Body of pancreas (tissue), 4 donors: ENCODE results near the gene SRRD. TPM values are rescaled to one million over a fixed set of nuclear protein-coding genes. Genes with fewer than 3 reads are reported as not detected.

Experiments
- ATAC-seq: fragments of 150-250 bp; one replicate; pipeline ENCODE4 v1.9.1; 2016
- DNase-seq, 4 donors: peaks; one replicate each; pipeline ENCODE4 v3.0.0-alpha.2; 2019
- H3K27ac ChIP-seq, 4 donors: fragments of 200-600 bp; sonication (generic); 1 replicate in 3 of 4; 2 replicates in 1 of 4; pipeline versions ENCODE4 v1.5.1 to v1.6.1; 2016 to 2019; ENCODE audit warnings: mild to moderate bottlenecking in 1 of 4, mixed read lengths in 1 of 4, moderate library complexity in 1 of 4
- H3K27me3 ChIP-seq, 2 donors: fragments of 200-600 bp; sonication (generic); one replicate each; pipeline ENCODE4 v1.6.0; 2016; ENCODE audit warnings: mild to moderate bottlenecking in 1 of 2
- H3K36me3 ChIP-seq, 2 donors: fragments of 200-600 bp; sonication (generic); replicated peaks in 1 of 2; 2 replicates each; pipeline ENCODE4 v1.5.1; 2016; ENCODE audit warnings: low read depth in 2 of 2; ENCODE audit not compliant: insufficient read depth in 1 of 2
- H3K4me1 ChIP-seq: fragments of 200-600 bp; sonication (generic); one replicate; pipeline ENCODE4 v1.6.0; 2016
- H3K4me3 ChIP-seq, 2 donors: fragments of 200-600 bp; sonication (generic); 1 replicate in 1 of 2; 2 replicates in 1 of 2; pipeline ENCODE4 v1.5.1; 2016 to 2019
- H3K9me3 ChIP-seq, 3 donors: fragments of 200-600 bp; sonication (generic); 1 replicate in 2 of 3; 2 replicates in 1 of 3; pipeline ENCODE4 v1.5.1; 2016
- POLR2A ChIP-seq, 3 donors: fragments of 450-650 bp; IDR thresholded peaks; one replicate each; pipeline ENCODE4 v1.6.1; 2016; ENCODE audit warnings: antibody characterized with exemption in 3 of 3, mild to moderate bottlenecking in 2 of 3
- WGBS, 2 donors: methylation state at CpG; one replicate each; pipeline ENCODE4 v1.1.5; 2017; 5-methylcytosine and 5-hydroxymethylcytosine counted together
- intact Hi-C: fragments of 100-400 bp; cut with DNase I; formaldehyde crosslinking; loops from one replicate; pipeline ENCODE4 v1.15.1; 2023
- total RNA-seq, 2 donors: library from RNA; depleted of rRNA; stranded (reverse); fragments of >200 nt; gene quantifications; one replicate each; pipeline ENCODE4 v1.1.0, GENCODE V29; 2016
- TF ChIP-seq, protein P1 (sequence below), 7 experiments: fragments of 450-650 bp in 4 of 7; fragments of 200-600 bp in 3 of 7; sonication (generic) in 3 of 7; IDR thresholded peaks; one replicate each; pipeline ENCODE4 v1.5.1; 2016 to 2019; ENCODE audit warnings: antibody characterized with exemption in 7 of 7

Gene SRRD
- total RNA-seq, 2 donors from 2014 or later: 5.3 to 7.5 TPM

DNA sequence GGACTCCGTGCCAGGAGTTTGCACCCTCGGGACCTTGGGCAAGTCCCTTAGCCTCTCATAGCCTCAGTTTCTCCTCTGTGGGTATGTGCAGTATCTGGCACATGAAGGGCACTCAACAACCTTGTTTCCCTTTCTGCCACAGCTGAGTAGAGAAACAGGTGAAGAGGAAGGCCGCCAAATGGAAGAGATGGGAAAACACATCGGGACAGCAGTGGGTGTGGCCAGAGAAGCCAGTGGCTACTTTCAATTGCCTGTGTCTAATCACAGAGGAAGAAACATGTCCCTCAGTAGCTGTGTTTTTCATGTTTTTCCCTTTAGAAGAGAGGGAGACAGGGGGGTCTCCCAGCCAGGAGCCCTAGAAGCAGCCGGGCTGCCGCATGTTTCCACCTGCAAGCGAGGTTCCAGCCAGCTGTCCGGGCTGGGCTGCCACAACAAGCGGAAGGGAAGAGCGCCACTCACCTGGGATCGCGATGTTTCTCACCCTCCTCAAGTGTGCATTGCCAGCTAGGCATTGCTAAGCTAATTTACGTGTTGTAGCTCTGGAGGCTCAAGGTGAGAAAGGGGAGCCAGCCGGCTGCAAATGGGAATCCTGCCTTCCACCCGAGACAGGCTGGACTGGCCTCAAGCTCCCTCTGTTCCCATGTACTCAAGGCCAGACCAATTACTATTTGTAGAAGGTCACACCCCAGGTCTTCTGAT, 38.0 kb upstream of the SRRD start:
- TF ChIP-seq, protein P1, sequence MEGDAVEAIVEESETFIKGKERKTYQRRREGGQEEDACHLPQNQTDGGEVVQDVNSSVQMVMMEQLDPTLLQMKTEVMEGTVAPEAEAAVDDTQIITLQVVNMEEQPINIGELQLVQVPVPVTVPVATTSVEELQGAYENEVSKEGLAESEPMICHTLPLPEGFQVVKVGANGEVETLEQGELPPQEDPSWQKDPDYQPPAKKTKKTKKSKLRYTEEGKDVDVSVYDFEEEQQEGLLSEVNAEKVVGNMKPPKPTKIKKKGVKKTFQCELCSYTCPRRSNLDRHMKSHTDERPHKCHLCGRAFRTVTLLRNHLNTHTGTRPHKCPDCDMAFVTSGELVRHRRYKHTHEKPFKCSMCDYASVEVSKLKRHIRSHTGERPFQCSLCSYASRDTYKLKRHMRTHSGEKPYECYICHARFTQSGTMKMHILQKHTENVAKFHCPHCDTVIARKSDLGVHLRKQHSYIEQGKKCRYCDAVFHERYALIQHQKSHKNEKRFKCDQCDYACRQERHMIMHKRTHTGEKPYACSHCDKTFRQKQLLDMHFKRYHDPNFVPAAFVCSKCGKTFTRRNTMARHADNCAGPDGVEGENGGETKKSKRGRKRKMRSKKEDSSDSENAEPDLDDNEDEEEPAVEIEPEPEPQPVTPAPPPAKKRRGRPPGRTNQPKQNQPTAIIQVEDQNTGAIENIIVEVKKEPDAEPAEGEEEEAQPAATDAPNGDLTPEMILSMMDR (IDR thresholded peaks at IDR 0.05): no peak
- no peak for TF ChIP-seq POLR2A (IDR thresholded peaks at IDR 0.05)

DNA sequence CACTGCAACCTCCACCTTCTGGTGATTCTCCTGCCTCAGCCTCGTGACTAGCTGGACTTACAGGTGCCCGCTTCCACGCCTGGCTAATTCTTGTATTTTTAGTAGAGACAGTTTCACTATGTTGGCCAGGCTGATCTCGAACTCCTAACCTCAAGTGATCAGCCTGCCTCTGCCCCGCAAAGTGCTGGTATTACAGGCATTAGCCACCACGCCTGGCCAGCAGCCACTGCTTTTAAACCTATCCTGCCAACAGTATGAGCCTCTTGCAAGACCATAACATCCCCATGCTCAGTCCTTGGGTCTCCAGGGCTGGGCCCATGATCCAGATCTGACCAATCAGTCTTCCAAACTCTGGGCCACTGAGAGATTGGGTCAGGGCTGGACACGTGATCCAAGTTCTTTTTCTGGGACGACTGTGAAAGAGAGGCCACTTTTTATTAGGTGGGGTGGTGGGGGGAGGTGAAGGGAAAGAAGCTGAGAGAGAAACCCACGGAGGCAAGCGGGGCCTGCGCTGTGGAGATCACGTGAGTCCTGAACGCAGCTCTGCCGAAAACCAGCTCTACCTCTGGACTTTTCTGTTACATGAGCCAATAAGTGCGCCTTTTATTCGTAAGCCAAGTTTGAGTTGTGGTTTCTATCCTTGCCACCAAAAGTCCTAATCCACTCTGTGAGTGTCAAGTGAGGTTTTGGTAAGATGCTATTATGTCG, 36.7 kb upstream of the SRRD start:
- Histone ChIP-seq H3K9me3 (no peaks in the 10 kb centered on the region), H3K27ac (no peak overlapping the region), H3K4me1 (no peaks in the 10 kb centered on the region), H3K27me3 (no peaks in the 10 kb centered on the region), H3K36me3 (peaks cover 0 to 9% of the 10 kb centered on the region in 2 donors), H3K4me3 (no peak overlapping the region)
- ATAC-seq (no peak), DNase-seq (no peak)
- no peak for TF ChIP-seq POLR2A (IDR thresholded peaks at IDR 0.05)
- TF ChIP-seq, protein P1 (IDR thresholded peaks at IDR 0.05): no peak
- intact Hi-C loops: no loop called here
- WGBS, 2 donors: 86 to 87% methylated on average over 17 of the region's 17 CpGs

More for the DNA sequence above, 38.0 kb upstream of the SRRD start:
- Histone ChIP-seq H3K4me1 (no peaks in the 10 kb centered on the region), H3K27me3 (no peaks in the 10 kb centered on the region), H3K4me3 (no peak overlapping the region), H3K9me3 (no peaks in the 10 kb centered on the region), H3K36me3 (peaks cover 0 to 1% of the 10 kb centered on the region in 2 donors), H3K27ac (no peak overlapping the region)
- intact Hi-C loops: no loop called here
- WGBS, 2 donors: 59 to 60% methylated on average over 13 to 15 of the region's 15 CpGs
- ATAC-seq (no peak), DNase-seq (no peak)

DNA sequence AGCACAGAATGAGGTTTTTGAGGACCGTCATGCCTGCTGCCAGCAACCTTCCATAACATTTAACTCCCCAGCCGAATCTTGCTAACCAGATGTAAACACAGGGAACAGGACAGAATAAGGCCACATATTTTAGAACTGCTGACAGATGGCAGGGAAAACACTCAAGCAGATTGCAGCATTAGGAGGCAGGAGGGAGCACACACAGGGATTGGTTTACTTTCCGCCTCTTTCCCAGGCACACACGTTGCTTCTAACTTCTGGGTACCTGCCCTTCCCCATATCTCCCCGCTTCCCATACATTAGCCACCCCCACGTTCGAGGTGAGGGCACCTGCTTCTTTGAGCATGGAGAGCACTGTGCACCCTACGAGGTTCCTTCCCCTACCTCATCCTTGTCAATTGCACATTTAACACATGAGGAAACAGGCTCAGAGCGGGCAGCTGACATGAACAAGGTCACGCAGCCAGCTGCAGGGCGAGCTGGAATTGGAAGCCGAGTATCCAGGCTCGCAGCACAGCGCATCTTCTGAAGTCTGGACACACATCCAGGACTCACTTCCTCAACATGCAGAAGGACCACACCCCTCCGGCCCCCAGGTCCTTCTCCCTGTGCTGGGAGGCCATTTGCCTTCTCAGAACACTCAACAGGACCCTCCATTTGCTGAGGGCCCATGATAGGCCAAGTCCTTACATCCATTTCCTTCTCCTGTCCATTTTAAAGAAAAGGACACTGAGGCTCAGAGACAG, 35.9 kb upstream of the SRRD start:
- ATAC-seq (no peak), DNase-seq (no peak)
- H3K9me3 ChIP-seq: no peaks in the 10 kb centered on the region
- TF ChIP-seq POLR2A (IDR thresholded peaks at IDR 0.05): no peak
- TF ChIP-seq, protein P1 (IDR thresholded peaks at IDR 0.05): no peak
- H3K4me3 ChIP-seq: no peak overlapping the region
- H3K36me3 ChIP-seq: peaks cover 0 to 13% of the 10 kb centered on the region in 2 donors
- no peaks in the 10 kb centered on the region for H3K27me3 ChIP-seq
- intact Hi-C loops: no loop called here
- 76 to 77% methylated on average over 15 of the region's 15 CpGs for WGBS, 2 donors
- no peaks in the 10 kb centered on the region for H3K4me1 ChIP-seq
- no peak overlapping the region for H3K27ac ChIP-seq

DNA sequence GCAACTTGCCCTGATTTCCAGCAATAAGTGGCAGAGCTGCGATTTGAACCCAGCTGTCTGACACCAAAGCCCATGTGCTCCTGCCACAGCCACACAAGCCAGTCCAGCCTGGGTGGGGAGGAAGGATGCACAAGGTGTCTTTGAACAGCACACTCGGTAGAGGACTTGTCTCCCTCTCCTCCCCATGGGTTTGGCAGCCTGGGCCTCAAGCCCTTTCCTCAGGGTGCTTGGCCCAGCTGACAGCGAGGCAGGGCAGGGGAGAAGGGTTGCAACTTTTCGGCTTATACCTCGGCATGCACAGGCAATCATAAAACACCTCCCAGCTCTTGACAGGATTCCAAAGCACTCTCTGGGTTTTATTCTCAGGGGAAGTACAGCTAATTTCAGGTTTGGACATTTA, 35.3 kb upstream of the SRRD start:
- intact Hi-C loops: no loop called here
- no peak for TF ChIP-seq POLR2A (IDR thresholded peaks at IDR 0.05)
- TF ChIP-seq, protein P1 (IDR thresholded peaks at IDR 0.05): no peak
- Histone ChIP-seq H3K36me3 (peaks cover 0 to 13% of the 10 kb centered on the region in 2 donors), H3K4me3 (no peak overlapping the region), H3K4me1 (no peaks in the 10 kb centered on the region), H3K27me3 (no peaks in the 10 kb centered on the region), H3K9me3 (no peaks in the 10 kb centered on the region), H3K27ac (no peak overlapping the region)
- DNase-seq (no peak), ATAC-seq (no peak)
- 72 to 78% methylated on average over 5 of the region's 5 CpGs for WGBS, 2 donors
